Neutrophil (primary cell): ENCODE measurements around the gene WDR73.

Source experiments
- H3K27ac ChIP-seq: fragments of 200-600 bp; sonication (generic); 2 replicates; pipeline ENCODE4 v1.5.1; 2016; ENCODE audit warnings: mild to moderate bottlenecking, moderate library complexity
- H3K27me3 ChIP-seq: fragments of 200-600 bp; sonication (generic); 2 replicates; pipeline ENCODE4 v1.6.0; 2016; ENCODE audit warnings: mild to moderate bottlenecking
- H3K36me3 ChIP-seq: fragments of 200-600 bp; sonication (generic); 2 replicates; pipeline ENCODE4 v1.5.1; 2017
- H3K4me1 ChIP-seq, 2 experiments: fragments of 200-600 bp in 1 of 2; sonication (generic) in 1 of 2; 1 replicate in 1 of 2; 2 replicates in 1 of 2; pipeline versions ENCODE4 v1.5.1 to v1.6.1; 2013 to 2016; ENCODE audit warnings: low read depth in 1 of 2, low read length in 1 of 2, mild to moderate bottlenecking in 1 of 2, moderate library complexity in 1 of 2; ENCODE audit not compliant: control insufficient read depth in 1 of 2, insufficient read depth in 1 of 2
- H3K4me3 ChIP-seq, 2 experiments: fragments of 200-600 bp in 1 of 2; sonication (generic) in 1 of 2; 1 replicate in 1 of 2; 2 replicates in 1 of 2; pipeline ENCODE4 v1.5.1; 2013 to 2016; ENCODE audit warnings: low read depth in 1 of 2, low read length in 1 of 2, mild to moderate bottlenecking in 1 of 2, moderate library complexity in 1 of 2
- H3K9me3 ChIP-seq: fragments of 200-600 bp; sonication (generic); 2 replicates; pipeline ENCODE4 v1.5.1; 2016
- TF ChIP-seq, protein P1 (sequence below): fragments of 200-600 bp; sonication (generic); IDR thresholded peaks from 2 replicates; pipeline ENCODE4 v1.5.1; 2016; ENCODE audit warnings: antibody characterized with exemption

The WDR73 gene

DNA sequence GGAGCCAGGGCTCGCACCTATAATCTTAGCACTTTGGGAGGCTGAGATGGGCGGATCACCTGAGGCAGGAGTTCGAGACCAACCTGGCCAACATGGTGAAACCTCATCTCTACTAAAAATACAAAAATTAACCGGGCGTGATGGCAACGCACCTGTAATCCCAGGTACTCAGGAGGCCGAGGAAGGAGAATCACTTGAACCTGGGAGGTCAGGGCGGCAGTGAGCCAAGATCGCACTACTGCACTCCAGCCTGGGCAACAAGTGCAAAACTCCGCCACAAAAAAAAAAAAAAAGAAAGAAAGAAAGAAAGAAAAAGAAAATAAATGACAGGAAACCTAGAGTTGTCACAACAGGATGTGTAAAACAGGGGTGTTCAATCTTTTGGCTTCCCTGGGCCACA, 6.9 kb upstream of the WDR73 start:
- H3K4me3 ChIP-seq: no peak overlapping the region
- peaks cover 13% of the 10 kb centered on the region in 2 experiments for H3K4me1 ChIP-seq
- H3K27ac ChIP-seq: no peak overlapping the region
- H3K27me3 ChIP-seq: peaks cover 14% of the 10 kb centered on the region
- TF ChIP-seq, protein P1, sequence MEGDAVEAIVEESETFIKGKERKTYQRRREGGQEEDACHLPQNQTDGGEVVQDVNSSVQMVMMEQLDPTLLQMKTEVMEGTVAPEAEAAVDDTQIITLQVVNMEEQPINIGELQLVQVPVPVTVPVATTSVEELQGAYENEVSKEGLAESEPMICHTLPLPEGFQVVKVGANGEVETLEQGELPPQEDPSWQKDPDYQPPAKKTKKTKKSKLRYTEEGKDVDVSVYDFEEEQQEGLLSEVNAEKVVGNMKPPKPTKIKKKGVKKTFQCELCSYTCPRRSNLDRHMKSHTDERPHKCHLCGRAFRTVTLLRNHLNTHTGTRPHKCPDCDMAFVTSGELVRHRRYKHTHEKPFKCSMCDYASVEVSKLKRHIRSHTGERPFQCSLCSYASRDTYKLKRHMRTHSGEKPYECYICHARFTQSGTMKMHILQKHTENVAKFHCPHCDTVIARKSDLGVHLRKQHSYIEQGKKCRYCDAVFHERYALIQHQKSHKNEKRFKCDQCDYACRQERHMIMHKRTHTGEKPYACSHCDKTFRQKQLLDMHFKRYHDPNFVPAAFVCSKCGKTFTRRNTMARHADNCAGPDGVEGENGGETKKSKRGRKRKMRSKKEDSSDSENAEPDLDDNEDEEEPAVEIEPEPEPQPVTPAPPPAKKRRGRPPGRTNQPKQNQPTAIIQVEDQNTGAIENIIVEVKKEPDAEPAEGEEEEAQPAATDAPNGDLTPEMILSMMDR: no peak
- peaks cover 34% of the 10 kb centered on the region for H3K36me3 ChIP-seq
- no peaks in the 10 kb centered on the region for H3K9me3 ChIP-seq

DNA sequence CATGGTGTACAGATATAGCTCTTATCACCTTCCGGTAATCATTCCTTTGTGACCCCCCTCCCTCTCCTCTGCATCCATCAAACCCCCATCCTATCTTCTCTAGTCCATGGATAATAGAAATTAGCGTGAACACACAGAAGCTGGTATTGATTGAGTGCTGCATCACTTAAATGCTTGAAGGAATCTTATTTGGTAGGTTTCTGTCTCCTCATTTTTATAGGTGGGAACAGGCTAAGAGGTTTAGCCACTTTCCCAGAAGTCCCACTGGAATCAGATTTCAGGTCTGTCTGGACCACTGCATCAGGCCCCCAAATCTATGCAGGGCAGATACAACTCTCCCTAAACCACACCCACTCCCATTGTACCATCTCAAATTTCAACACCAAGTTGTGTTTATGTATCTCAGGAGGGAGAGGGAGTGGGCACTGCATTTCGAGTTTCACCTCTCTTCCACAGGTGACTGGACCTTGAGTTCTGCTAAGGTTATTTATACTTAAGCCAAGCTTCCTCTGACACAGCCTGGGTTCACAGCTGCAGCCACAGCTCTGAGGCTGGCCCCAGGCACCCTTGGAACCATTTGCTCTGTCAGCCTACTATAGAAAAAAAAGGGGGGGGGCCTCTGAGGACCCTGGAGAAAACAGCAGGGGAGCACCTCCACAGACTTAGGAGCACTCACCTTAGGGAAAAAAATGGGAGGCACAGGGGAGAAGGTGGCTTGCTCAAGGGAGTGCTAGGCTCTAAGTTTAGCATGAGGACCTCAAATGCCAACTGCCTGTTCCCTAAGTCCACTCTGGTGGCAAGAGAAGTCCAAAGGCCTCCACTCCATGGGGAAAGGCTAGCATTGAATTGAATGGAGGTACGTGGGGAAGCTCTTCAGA, 6.1 kb upstream of the WDR73 start:
- Histone ChIP-seq H3K27ac (no peak overlapping the region), H3K9me3 (no peaks in the 10 kb centered on the region), H3K27me3 (peaks cover 14% of the 10 kb centered on the region), H3K4me1 (peaks cover 14 to 15% of the 10 kb centered on the region in 2 experiments), H3K4me3 (no peak overlapping the region), H3K36me3 (peaks cover 25% of the 10 kb centered on the region)
- TF ChIP-seq, protein P1: no peak

DNA sequence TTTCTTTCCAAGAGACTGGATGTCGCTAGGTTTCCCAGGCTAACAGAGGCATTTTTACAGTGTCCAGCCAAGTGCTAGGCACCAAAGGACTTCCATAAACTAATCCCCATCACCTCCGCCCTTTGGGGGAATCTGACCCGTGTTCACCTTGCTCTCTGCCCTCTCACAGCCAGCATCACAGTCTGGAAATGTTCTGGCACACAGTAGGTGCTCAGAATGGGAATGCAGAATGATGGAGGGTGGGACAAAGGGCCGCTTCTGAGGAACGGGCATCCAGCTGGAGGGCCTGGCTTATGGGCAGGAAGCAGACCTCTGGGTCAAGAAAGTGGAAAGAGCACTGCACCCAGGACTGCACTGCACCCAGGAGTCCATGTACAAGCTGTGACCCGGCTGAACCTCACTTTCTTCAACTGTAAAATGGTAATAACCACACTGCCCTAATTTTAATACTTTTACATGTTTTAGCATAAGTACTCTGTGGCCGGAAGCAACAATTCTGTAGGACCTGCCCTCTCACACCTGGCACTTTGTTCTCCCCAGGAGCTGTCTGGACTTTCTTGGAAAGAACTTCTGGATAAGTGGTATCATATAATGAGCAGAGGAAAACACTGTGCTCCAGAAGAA, 4.8 kb upstream of the WDR73 start:
- H3K36me3 ChIP-seq: peaks cover 16% of the 10 kb centered on the region
- peaks cover 14% of the 10 kb centered on the region for H3K27me3 ChIP-seq
- H3K27ac ChIP-seq: no peak overlapping the region
- TF ChIP-seq, protein P1: no peak
- peak overlapping the region; percentile 46 to 73 for H3K4me3 ChIP-seq
- peaks cover 23 to 27% of the 10 kb centered on the region in 2 experiments for H3K4me1 ChIP-seq
- H3K9me3 ChIP-seq: no peaks in the 10 kb centered on the region

DNA sequence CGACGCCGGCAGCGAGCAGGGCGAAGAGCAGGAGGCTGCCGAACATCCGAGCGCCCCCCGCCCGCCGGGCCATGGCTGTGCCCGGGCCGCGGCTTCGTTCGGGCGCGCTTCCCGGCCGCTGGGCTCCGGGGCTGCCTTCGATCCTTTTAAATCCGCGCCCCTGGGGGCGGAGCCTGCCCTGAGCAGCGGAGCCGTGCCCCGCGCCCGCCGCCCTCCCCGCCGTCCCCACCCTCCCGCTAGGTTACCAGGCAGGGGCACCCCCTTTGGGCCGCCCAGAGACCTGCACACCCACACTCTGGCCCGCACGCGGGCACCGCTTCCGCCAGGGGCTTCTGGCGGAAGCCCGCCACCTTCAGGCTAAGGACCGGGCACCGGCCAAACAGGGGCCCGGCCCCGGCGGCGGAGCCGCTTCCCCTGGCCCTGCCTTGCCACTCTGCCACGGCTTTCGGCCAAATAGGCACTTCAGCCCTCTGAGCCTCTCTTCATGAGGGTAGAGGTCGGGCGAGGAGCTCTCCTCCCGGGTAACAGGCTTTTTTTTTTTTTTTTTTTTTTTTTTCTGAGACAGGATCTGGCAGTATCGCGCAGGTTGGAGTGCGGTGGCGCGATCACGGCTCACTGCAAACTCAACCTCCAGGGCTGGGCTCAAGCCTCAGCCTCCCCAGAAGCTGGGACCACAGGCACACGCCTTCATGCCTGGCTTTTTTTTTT, 4.2 kb upstream of the WDR73 start, which contains the start of gene NMB:
NMB (minus strand) TSS at position 120 of the 708 bp plus-strand sequence; CDS start at position 73, 47 bp downstream.
- peak within 1 kb of the TSS; percentile 28 for H3K27ac ChIP-seq
- TF ChIP-seq, protein P1: peak; percentile 80
- peaks cover 30 to 34% of the 10 kb centered on the region in 2 experiments for H3K4me1 ChIP-seq
- peak within 1 kb of the TSS; percentile 46 to 73 for H3K4me3 ChIP-seq
- peaks cover 14% of the 10 kb centered on the region for H3K27me3 ChIP-seq
- peaks cover 16% of the 10 kb centered on the region for H3K36me3 ChIP-seq
- H3K9me3 ChIP-seq: no peaks in the 10 kb centered on the region

DNA sequence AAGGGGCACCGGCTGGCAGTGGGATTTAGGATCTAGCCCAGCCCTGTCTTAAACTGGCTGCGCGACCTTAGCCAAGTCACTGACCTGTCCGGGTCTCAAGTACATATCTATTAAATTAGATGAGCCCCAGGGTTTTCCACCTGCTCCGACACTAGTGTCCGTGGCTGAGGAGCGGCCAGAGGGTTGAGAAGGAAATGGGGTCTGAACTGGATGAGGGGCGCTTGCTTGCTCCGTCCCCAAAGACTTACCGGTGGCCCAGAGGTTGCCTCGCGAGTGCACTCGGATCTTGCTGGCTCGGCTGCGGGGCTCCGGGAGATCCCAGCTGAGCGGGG, 3.6 kb upstream of the WDR73 start:
- H3K27me3 ChIP-seq: peaks cover 14% of the 10 kb centered on the region
- H3K4me1 ChIP-seq: peaks cover 31 to 36% of the 10 kb centered on the region in 2 experiments
- H3K9me3 ChIP-seq: no peaks in the 10 kb centered on the region
- peak overlapping the region; percentile 46 to 73 for H3K4me3 ChIP-seq
- TF ChIP-seq, protein P1: no peak
- H3K36me3 ChIP-seq: peaks cover 16% of the 10 kb centered on the region
- H3K27ac ChIP-seq: peak overlapping the region; percentile 28
